Sigmoid colon (tissue), 7 donors: Measurements from ENCODE around the gene NOVA1. TPM values are rescaled to one million over a fixed set of nuclear protein-coding genes. Genes with fewer than 3 reads are reported as not detected.

Source experiments
- DNase-seq: peaks from one replicate; pipeline ENCODE4 v3.0.0-alpha.2; 2019
- H3K27ac ChIP-seq, 4 donors: fragments of 200-600 bp; sonication (generic); one replicate each; pipeline ENCODE4 v1.5.1; 2016 to 2019; ENCODE audit warnings: mild to moderate bottlenecking in 1 of 4
- H3K27me3 ChIP-seq, 3 donors: fragments of 200-600 bp; sonication (generic); one replicate each; pipeline ENCODE4 v1.5.1; 2019; ENCODE audit warnings: mild to moderate bottlenecking in 1 of 3
- H3K36me3 ChIP-seq, 4 donors: fragments of 200-600 bp; sonication (generic); one replicate each; pipeline ENCODE4 v1.5.1; 2016 to 2019
- H3K4me1 ChIP-seq, 4 donors: fragments of 200-600 bp; sonication (generic); one replicate each; pipeline ENCODE4 v1.5.1; 2017 to 2019
- H3K4me3 ChIP-seq, 4 donors: fragments of 200-600 bp; sonication (generic); one replicate each; pipeline ENCODE4 v1.5.1; 2017 to 2019; ENCODE audit warnings: mild to moderate bottlenecking in 2 of 4, moderate library complexity in 1 of 4
- H3K9me3 ChIP-seq, 4 donors: fragments of 200-600 bp in 3 of 4; sonication (generic) in 3 of 4; one replicate each; pipeline versions ENCODE4 v1.5.1 to v1.6.1; 2013 to 2019
- EP300 ChIP-seq, 4 donors: sonication (generic); formaldehyde crosslinking; IDR thresholded peaks; one replicate each; pipeline ENCODE4 v1.6.1; 2017; ENCODE audit warnings: antibody characterized with exemption in 4 of 4
- POLR2A ChIP-seq, 2 donors: fragments of 450-650 bp; IDR thresholded peaks; one replicate each; pipeline ENCODE4 v1.6.1; 2016; ENCODE audit warnings: antibody characterized with exemption in 2 of 2, mild to moderate bottlenecking in 2 of 2, moderate library complexity in 2 of 2
- POLR2AphosphoS5 ChIP-seq, 4 donors: sonication (generic); formaldehyde crosslinking; IDR thresholded peaks; one replicate each; pipeline ENCODE4 v1.6.1; 2017; ENCODE audit warnings: antibody characterized with exemption in 4 of 4
- WGBS, 2 donors: extraction: QIAGEN DNeasy Blood & Tissue Kit; methylation state at CpG; one replicate each; pipeline ENCODE4 v1.1.7; 2013; 5-methylcytosine and 5-hydroxymethylcytosine counted together
- intact Hi-C: fragments of 100-400 bp; cut with DNase I; formaldehyde crosslinking; loops from one replicate; pipeline ENCODE4 v1.15.1; 2023
- polyA plus RNA-seq, 3 donors: library from polyadenylated mRNA; stranded (reverse); fragments of 200-250 nt; gene quantifications; one replicate each; pipeline ENCODE4 v1.2.3, GENCODE V29; 2013
- total RNA-seq, 4 donors: library from RNA; depleted of rRNA; stranded (reverse); fragments of >200 nt; gene quantifications; one replicate each; pipeline ENCODE4 v1.1.0, GENCODE V29; 2016
- TF ChIP-seq, protein P1 (sequence below), 4 experiments: fragments of 450-650 bp in 3 of 4; fragments of 200-600 bp in 1 of 4; IDR thresholded peaks; one replicate each; pipeline ENCODE4 v1.5.1; 2016 to 2019; ENCODE audit warnings: antibody characterized with exemption in 4 of 4, mild to moderate bottlenecking in 3 of 4, moderate library complexity in 2 of 4
- donor health status: healthy with polysubstance abuse.
- donor health status: Bipolar disorder and iron deficiency.
- donor health status: healthy.

Gene NOVA1
- total and polyA plus RNA-seq, 7 donors = 0.69 to 32.4 (median 8.7) TPM

DNA sequence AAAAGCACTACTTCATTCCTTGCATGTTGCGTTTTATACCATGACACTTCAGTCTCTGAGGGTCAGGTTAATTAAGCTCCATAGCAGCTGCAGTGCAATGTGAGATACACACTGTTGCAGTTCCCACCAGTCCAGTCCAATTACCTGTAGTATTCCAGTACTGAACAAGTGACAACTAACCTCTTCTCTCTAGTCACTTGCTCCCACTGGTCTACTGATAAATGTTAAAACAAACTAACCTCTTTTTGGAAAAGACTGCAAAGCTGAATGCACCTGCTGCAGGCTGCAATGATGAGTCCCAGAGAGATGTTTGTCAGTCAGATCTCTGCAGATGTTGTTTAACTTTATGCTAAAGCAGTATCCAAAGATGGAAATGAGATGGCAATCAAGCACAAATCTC lies 7.9 kb downstream of the NOVA1 start:
- TF ChIP-seq POLR2AphosphoS5 (IDR thresholded peaks at IDR 0.05) (no peak), POLR2A (IDR thresholded peaks at IDR 0.05) (no peak), EP300 (IDR thresholded peaks at IDR 0.05) (no peak)
- TF ChIP-seq, protein P1, sequence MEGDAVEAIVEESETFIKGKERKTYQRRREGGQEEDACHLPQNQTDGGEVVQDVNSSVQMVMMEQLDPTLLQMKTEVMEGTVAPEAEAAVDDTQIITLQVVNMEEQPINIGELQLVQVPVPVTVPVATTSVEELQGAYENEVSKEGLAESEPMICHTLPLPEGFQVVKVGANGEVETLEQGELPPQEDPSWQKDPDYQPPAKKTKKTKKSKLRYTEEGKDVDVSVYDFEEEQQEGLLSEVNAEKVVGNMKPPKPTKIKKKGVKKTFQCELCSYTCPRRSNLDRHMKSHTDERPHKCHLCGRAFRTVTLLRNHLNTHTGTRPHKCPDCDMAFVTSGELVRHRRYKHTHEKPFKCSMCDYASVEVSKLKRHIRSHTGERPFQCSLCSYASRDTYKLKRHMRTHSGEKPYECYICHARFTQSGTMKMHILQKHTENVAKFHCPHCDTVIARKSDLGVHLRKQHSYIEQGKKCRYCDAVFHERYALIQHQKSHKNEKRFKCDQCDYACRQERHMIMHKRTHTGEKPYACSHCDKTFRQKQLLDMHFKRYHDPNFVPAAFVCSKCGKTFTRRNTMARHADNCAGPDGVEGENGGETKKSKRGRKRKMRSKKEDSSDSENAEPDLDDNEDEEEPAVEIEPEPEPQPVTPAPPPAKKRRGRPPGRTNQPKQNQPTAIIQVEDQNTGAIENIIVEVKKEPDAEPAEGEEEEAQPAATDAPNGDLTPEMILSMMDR (IDR thresholded peaks at IDR 0.05) = no peak
- WGBS, 2 donors = 88 to 92% methylated on average over 1 of the region's 1 CpG
- intact Hi-C loops = loop anchor here (10.0 kb wide), 2 partner anchors 65 to 255 kb away; no protein-coding TSS in a partner anchor

DNA sequence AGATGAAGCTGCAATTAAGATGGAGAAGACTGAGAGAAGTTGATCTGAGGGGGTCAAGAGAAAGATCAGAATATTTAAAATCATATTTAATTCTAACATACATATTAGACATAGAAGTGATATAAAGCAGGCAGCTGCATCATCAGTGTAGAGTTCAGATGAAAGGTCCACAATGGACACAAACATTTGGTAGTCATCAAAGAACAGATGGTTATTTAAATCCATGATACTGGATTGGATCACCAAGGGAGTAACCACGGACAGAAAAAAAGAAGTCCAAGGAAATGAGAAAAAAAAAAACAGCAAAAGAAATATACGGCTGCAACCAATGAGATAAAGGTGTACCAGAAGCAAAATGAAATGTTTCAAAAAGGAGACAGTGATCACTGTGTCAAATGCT lies 20.1 kb downstream of the NOVA1 start:
- Histone ChIP-seq H3K36me3 (no peaks in the 10 kb centered on the region), H3K4me1 (no peaks in the 10 kb centered on the region), H3K4me3 (no peak overlapping the region), H3K27me3 (no peaks in the 10 kb centered on the region), H3K9me3 (no peaks in the 10 kb centered on the region), H3K27ac (no peak overlapping the region)
- WGBS, 2 donors = 79 to 82% methylated on average over 2 of the region's 2 CpGs
- no peak for DNase-seq
- intact Hi-C loops = no loop called here
- TF ChIP-seq, protein P1 (IDR thresholded peaks at IDR 0.05) = no peak
- TF ChIP-seq POLR2AphosphoS5 (IDR thresholded peaks at IDR 0.05) = no peak
- TF ChIP-seq EP300 (IDR thresholded peaks at IDR 0.05) = no peak
- no peak for TF ChIP-seq POLR2A (IDR thresholded peaks at IDR 0.05)

More for the DNA sequence above, 7.9 kb downstream of the NOVA1 start:
- Histone ChIP-seq H3K4me1 (peaks cover 0 to 15% (median 3%) of the 10 kb centered on the region in 4 donors), H3K9me3 (no peaks in the 10 kb centered on the region), H3K27ac (no peak overlapping the region), H3K36me3 (no peaks in the 10 kb centered on the region), H3K4me3 (no peak overlapping the region), H3K27me3 (no peaks in the 10 kb centered on the region)
- no peak for DNase-seq

DNA sequence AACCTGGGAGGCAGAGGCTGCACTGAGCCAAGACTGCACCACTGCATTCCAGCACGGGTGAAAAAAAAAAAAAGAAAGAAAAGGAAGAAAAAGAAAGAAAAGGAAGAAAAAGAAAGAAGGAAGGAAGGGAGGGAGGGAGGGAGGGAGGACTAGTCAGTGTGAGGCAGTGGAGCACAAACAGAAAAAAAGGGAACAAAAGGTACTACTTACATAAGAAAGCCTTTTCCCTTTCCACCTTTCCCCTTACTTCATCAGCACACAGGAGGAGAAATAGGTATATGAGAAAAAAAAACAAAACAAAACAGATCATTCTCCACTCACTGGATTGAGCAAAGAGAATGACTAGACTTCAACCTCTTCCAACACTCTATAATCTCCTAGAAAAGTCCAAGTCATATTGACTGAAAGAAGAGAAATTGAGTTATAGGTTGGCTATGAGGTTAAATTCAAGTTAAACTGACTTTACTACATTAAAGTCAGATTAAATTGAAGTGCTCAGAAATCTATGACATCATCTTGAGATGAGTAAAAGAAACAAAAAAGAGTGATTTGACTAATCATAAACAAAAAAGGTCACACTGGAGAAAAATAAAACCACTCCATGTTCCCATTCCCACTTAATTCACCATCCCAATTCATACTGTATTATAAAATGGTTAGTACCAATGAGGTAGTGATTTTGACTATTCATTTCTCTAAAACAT lies 43.6 kb downstream of the NOVA1 start:
- Histone ChIP-seq H3K4me1 (no peaks in the 10 kb centered on the region), H3K27ac (no peak overlapping the region), H3K27me3 (no peaks in the 10 kb centered on the region), H3K36me3 (no peaks in the 10 kb centered on the region), H3K9me3 (no peaks in the 10 kb centered on the region), H3K4me3 (no peak overlapping the region)
- TF ChIP-seq POLR2AphosphoS5 (IDR thresholded peaks at IDR 0.05) (no peak), EP300 (IDR thresholded peaks at IDR 0.05) (no peak), POLR2A (IDR thresholded peaks at IDR 0.05) (no peak)
- TF ChIP-seq, protein P1 (IDR thresholded peaks at IDR 0.05) = no peak
- intact Hi-C loops = no loop called here
- WGBS, 2 donors = 44 to 81% methylated on average over 1 of the region's 1 CpG
- no peak for DNase-seq

DNA sequence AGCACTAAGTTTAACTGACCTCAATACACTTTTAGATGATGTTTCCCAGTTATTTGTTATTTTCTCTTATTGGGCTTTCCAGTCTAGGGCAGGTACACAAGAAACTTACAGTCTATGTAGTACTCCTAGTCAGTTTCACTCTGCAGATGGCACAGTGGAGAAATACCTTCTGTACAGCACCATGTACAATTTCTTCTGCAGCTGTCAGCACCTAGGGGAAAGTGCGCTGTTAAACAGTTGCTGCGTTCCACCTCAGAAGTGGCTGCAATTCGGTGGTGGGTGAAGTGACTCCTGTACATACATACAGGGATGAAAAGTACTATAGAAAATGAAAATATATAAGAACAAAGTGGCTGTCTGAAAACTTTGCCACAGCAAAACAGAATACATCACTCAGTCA lies 48.3 kb downstream of the NOVA1 start:
- intact Hi-C loops = no loop called here
- Histone ChIP-seq H3K9me3 (no peaks in the 10 kb centered on the region), H3K4me3 (no peak overlapping the region), H3K27me3 (no peaks in the 10 kb centered on the region), H3K27ac (no peak overlapping the region), H3K4me1 (no peaks in the 10 kb centered on the region), H3K36me3 (no peaks in the 10 kb centered on the region)
- no peak for TF ChIP-seq POLR2AphosphoS5 (IDR thresholded peaks at IDR 0.05)
- TF ChIP-seq EP300 (IDR thresholded peaks at IDR 0.05) = no peak
- no peak for TF ChIP-seq POLR2A (IDR thresholded peaks at IDR 0.05)
- TF ChIP-seq, protein P1 (IDR thresholded peaks at IDR 0.05) = no peak
- WGBS, 2 donors = 93 to 95% methylated on average over 3 of the region's 3 CpGs
- DNase-seq = no peak

DNA sequence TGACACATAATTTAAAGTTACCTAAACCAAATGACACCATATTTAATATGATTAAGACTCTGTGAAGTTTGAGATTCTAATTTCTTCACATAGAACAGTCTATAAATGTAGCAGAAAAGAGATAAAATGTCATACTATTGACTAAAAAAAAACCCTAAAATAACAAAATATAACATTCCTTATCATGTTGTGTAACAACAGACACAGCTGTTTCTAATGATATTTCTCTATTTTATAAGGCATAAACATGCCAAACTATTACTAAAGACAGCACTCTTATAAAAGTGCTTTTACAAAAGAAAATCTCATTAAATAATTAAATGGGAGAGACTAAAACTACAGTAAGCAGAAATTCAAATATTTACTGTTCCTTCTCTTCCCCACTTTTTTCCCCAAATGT lies 49.4 kb downstream of the NOVA1 start:
- intact Hi-C loops = no loop called here
- Histone ChIP-seq H3K36me3 (no peaks in the 10 kb centered on the region), H3K27ac (no peak overlapping the region), H3K27me3 (no peaks in the 10 kb centered on the region), H3K4me3 (no peak overlapping the region), H3K9me3 (no peaks in the 10 kb centered on the region), H3K4me1 (no peaks in the 10 kb centered on the region)
- TF ChIP-seq POLR2A (IDR thresholded peaks at IDR 0.05) (no peak), EP300 (IDR thresholded peaks at IDR 0.05) (no peak), POLR2AphosphoS5 (IDR thresholded peaks at IDR 0.05) (no peak)
- TF ChIP-seq, protein P1 (IDR thresholded peaks at IDR 0.05) = no peak
- no peak for DNase-seq
